ENCODE data around the gene PCDH9.

Gene PCDH9

DNA sequence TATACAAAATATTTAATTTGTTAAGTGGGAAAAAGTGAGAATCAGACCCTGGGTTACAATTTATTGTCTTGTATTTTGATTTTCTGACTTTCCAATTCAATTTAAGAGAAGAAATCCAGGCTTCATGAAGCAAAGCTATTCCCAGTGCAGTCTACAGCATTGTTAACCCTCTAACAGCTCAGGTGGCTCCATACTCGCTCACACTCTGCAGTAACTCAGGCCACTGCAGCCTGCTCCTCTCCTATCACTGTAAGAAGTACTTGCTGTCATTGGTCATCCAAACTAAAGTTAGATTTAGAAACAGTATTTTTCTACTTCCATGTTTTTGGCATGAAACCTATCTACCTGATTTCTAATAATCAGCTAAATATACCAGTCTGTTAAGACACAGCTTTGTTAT lies 830.3 kb downstream of the PCDH9 start:
- in situ Hi-C loops (cut with MboI; ENCODE audit: low sequenced_read_pairs, unreplicated experiment), result no loop called here
- TF ChIP-seq, protein P1, sequence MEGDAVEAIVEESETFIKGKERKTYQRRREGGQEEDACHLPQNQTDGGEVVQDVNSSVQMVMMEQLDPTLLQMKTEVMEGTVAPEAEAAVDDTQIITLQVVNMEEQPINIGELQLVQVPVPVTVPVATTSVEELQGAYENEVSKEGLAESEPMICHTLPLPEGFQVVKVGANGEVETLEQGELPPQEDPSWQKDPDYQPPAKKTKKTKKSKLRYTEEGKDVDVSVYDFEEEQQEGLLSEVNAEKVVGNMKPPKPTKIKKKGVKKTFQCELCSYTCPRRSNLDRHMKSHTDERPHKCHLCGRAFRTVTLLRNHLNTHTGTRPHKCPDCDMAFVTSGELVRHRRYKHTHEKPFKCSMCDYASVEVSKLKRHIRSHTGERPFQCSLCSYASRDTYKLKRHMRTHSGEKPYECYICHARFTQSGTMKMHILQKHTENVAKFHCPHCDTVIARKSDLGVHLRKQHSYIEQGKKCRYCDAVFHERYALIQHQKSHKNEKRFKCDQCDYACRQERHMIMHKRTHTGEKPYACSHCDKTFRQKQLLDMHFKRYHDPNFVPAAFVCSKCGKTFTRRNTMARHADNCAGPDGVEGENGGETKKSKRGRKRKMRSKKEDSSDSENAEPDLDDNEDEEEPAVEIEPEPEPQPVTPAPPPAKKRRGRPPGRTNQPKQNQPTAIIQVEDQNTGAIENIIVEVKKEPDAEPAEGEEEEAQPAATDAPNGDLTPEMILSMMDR (IDR thresholded peaks at IDR 0.05; ENCODE audit: borderline replicate concordance, control extremely low read depth, extremely low read depth, insufficient read depth, missing control alignments), result no peak
- no peak for DNase-seq (ENCODE audit: low spot score)

DNA sequence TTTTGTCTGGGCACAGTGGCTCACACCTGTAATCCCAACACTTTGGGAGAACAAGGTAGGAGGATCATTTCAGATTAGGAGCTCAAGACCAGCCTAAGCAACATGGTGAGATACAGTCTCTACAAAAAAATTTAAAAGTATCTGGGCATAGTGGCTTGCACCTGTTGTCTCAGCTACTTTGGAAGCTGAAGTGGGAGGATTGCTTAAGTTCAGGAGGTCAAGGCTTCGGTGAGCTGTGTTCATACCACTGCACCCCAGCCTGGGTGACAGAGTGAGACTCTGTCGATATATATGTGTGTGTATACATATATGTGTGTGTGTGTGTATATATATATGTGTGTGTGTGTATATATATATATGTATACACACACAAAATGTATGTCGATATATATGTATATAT lies 833.0 kb downstream of the PCDH9 start:
- no peak for DNase-seq (ENCODE audit: low spot score)
- in situ Hi-C loops (cut with MboI; ENCODE audit: low sequenced_read_pairs, unreplicated experiment), result no loop called here
- TF ChIP-seq, protein P1 (IDR thresholded peaks at IDR 0.05; ENCODE audit: borderline replicate concordance, control extremely low read depth, extremely low read depth, insufficient read depth, missing control alignments), result no peak

DNA sequence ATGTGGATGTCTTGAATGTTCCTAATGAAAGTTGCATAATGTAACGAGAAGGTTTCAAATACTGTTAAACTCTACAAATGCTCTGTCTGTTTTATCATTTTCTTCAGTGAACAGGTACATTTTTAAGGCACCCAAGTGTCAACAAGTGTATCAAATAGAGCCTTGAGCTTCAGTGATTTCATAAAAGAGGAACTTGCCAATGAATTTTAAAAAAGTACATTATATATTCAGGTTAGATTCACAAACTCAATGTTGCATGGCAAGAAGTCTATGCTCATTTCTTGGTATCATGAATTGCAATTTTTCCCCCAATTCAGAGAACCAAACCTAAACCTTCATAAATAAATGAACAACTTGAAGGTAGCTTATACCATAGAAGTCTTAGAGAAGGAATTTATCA lies 838.8 kb downstream of the PCDH9 start:
- TF ChIP-seq, protein P1 (IDR thresholded peaks at IDR 0.05; ENCODE audit: borderline replicate concordance, control extremely low read depth, extremely low read depth, insufficient read depth, missing control alignments), result no peak
- no peak for DNase-seq (ENCODE audit: low spot score)
- in situ Hi-C loops (cut with MboI; ENCODE audit: low sequenced_read_pairs, unreplicated experiment), result no loop called here

DNA sequence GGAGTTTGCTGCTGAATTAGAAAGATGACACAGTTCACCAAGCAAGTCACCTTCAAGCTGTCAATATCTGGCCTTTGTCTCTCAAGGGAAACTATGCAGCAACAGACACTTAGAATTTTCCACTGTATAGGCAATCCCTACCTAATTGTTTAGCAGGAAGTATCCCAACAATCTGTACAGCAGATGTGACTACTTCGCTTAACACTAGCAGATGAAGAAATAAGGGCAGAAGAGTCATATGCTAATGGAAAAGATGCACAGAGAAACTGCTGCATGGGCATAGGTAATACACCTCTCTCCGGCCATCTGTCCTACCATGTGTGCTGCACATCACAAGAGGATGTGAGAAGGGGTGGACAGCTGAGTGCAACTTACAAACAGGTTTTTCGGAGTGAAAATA lies 851.2 kb downstream of the PCDH9 start:
- DNase-seq (ENCODE audit: low spot score), result no peak
- TF ChIP-seq, protein P1 (IDR thresholded peaks at IDR 0.05; ENCODE audit: borderline replicate concordance, control extremely low read depth, extremely low read depth, insufficient read depth, missing control alignments), result no peak
- in situ Hi-C loops (cut with MboI; ENCODE audit: low sequenced_read_pairs, unreplicated experiment), result no loop called here

DNA sequence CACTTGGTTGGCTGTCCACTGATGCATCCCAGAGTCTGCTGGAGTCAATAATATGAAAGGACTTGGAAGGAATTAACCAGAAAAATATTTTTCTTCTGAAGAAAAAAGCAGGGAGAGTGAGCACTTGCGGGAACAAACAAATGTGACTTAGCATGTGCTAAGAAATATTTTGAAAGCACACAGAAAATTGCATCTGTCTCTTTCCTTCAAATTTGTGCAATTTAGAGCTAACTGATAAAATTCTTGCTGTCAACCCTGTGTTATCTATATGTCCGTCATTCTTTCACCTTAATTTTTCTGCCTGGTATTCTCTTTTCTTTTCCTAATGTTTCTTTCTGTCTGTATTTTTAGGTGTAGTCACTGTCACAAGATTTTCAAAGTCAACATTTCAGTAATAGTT lies 852.6 kb downstream of the PCDH9 start:
- in situ Hi-C loops (cut with MboI; ENCODE audit: low sequenced_read_pairs, unreplicated experiment), result no loop called here

DNA sequence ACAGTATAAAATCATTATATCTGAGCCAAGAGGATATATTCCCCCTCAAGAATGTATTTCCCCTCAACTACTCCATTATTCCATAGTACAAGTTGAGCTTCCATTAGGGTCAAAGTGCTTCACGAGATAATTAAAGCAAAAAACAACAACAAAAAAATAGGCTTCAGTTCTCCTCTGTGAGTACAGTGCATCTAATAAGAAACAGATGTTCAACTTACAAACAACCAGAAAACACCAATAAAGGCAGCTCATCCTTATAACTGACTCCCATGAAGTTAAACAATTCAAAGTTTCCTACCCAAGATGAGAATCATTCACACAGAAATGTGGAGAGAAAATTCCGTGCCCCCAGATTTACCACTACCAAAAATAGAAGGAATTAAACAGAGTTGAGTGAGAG lies 854.4 kb downstream of the PCDH9 start:
- in situ Hi-C loops (cut with MboI; ENCODE audit: low sequenced_read_pairs, unreplicated experiment), result no loop called here
- DNase-seq (ENCODE audit: low spot score), result no peak
- TF ChIP-seq, protein P1 (IDR thresholded peaks at IDR 0.05; ENCODE audit: borderline replicate concordance, control extremely low read depth, extremely low read depth, insufficient read depth, missing control alignments), result no peak

More for the DNA sequence above, 852.6 kb downstream of the PCDH9 start:
- TF ChIP-seq, protein P1 (IDR thresholded peaks at IDR 0.05; ENCODE audit: borderline replicate concordance, control extremely low read depth, extremely low read depth, insufficient read depth, missing control alignments), result no peak
- no peak for DNase-seq (ENCODE audit: low spot score)

DNA sequence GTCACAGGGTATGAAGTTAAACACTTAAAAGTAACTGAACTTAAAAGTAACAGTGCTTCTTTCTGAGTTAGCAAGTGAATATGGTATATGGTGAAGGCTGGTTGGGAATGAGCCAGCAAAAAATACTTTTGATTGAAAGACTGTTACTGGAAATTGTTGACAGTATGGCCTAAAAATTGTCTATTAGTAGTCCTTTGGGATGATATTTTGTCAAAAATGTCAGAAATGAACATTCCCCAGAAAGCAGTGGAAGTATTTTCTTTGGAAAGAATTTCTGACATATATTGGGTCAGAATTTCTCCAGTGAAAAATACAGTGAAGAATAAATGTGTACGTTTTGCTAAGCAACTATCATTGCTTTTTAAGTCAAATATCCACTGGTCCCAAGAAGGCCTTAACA lies 860.5 kb downstream of the PCDH9 start:
- in situ Hi-C loops (cut with MboI; ENCODE audit: low sequenced_read_pairs, unreplicated experiment), result no loop called here
- no peak for DNase-seq (ENCODE audit: low spot score)
- TF ChIP-seq, protein P1 (IDR thresholded peaks at IDR 0.05; ENCODE audit: borderline replicate concordance, control extremely low read depth, extremely low read depth, insufficient read depth, missing control alignments), result no peak

All from GM13976 (cell line).